Epithelial cell of proximal tubule (primary cell): ENCODE measurements around the gene CSNK1G2. TPM values are rescaled to one million over a fixed set of nuclear protein-coding genes. Genes with fewer than 3 reads are reported as not detected.

ENCODE experiments used
- DNase-seq: peaks from one replicate; pipeline ENCODE4 v3.0.0-alpha.2; 2011; ENCODE audit warnings: low read depth
- H3K4me3 ChIP-seq: 2 replicates; pipeline ENCODE4 v1.5.1; 2011; ENCODE audit warnings: low read depth, mild to moderate bottlenecking, low read length
- total RNA-seq: library from RNA; depleted of rRNA; stranded (reverse); fragments of >200 nt; gene quantifications from 2 replicates; pipeline ENCODE4 v1.2.3, GENCODE V29; 2015
- TF ChIP-seq, protein P1 (sequence below): conservative IDR thresholded peaks from 2 replicates; pipeline ENCODE4 v1.5.1; 2012; ENCODE audit warnings: low read depth, mild to moderate bottlenecking, low read length

The CSNK1G2 gene
- total RNA-seq, 1 donor from 2014 or later: 82.9 TPM

DNA sequence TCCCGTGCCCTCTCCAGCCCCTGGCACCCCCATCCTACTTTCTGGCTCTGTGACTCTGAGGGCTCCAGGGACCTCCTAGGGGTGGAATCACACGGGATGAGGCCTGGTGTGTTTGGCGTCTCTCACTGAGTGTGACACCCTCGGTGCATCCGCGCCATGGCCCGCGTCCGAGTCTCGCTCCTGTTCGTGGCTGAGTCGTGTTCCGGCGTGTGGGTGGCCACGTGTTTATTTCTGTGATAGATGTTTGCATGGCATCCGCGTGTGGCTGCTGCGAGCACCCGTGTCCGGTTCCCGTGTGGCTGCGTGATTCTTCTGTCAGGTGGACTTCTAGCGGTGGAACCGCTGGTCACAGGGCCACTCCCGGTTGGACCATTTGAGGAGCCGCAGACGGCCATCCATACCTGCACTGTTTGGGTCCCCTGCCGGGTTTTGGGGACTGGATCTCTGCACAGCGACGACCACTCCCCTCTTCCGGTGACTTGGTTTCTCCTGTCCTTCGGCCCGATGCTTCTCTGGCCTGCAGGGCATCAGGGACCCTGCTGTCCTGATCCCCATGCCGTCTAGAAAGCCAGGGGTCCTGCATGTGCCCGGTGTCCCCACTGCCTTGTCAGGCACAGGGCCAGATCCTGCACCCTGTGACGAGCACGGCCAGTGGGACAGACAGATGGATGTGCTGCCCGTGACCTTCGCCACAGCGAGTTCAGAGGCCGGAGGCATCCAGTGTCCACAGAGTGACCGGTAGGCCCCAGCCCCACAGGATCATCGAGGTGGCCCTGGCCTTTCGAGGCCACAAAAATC lies 8.5 kb downstream of the CSNK1G2 start:
- no peak for DNase-seq
- no peak overlapping the region for H3K4me3 ChIP-seq
- TF ChIP-seq, protein P1, sequence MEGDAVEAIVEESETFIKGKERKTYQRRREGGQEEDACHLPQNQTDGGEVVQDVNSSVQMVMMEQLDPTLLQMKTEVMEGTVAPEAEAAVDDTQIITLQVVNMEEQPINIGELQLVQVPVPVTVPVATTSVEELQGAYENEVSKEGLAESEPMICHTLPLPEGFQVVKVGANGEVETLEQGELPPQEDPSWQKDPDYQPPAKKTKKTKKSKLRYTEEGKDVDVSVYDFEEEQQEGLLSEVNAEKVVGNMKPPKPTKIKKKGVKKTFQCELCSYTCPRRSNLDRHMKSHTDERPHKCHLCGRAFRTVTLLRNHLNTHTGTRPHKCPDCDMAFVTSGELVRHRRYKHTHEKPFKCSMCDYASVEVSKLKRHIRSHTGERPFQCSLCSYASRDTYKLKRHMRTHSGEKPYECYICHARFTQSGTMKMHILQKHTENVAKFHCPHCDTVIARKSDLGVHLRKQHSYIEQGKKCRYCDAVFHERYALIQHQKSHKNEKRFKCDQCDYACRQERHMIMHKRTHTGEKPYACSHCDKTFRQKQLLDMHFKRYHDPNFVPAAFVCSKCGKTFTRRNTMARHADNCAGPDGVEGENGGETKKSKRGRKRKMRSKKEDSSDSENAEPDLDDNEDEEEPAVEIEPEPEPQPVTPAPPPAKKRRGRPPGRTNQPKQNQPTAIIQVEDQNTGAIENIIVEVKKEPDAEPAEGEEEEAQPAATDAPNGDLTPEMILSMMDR: no peak

DNA sequence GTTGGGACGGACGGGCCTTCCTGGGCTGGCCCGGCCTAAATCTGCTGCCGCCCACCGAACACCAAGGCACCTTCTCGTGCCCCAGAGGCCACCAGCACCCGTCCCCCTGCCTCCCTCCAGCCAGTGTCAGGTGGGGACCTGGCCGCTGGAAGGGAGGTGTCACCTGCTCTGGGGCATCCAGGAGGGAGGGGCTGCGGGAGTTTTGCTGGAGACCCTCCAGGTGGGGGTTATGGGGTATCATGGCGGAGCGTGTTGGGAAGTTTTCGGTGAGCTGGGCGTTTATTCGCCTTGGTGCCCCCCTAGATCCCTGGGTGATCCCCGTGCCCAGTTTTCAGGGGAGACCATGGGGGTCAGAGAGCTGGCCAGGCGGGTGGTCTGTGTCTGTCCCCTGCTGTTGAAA lies 9.7 kb downstream of the CSNK1G2 start:
- H3K4me3 ChIP-seq: no peak overlapping the region
- TF ChIP-seq, protein P1: no peak
- DNase-seq: no peak

DNA sequence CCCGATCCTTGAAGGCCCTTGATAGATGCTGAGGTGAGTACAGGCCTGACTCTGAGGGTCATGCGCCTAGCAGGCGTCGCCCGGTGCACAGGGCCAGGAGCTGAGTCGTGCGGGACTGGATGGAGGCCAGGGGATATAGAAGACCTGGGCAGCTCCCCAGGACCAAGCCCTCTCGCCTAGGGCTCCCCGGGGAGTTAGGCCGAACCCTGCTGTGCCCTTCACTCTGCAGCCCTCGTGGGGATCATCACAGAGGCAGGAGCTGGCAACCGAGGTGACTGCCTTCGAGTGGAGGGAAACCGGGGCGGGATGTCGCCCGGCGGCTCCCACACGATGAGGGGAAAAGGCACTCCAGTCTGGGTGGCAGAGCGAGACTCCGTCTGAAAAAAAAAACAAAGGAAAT lies 11.7 kb downstream of the CSNK1G2 start:
- TF ChIP-seq, protein P1: no peak
- DNase-seq: no peak
- no peak overlapping the region for H3K4me3 ChIP-seq

DNA sequence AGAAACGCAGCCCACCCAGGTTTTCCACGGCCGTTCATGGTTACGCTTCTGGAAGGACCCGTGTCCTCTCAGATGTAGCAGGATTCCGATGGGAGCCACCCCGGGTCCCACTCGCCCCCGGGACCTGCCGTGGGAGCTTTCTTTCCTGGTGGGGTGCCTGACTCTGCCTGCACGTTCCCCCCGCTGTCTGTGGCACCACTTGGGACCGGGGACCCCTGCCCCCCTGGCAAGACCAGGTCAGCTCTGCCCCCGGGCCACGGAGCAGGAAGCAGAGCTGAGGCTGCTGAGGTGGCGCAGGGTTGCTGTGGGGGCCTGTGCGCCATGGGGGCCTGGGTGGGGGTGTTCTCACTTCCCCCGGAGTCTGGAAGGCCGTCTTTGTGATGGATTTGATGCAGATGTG lies 12.1 kb downstream of the CSNK1G2 start:
- H3K4me3 ChIP-seq: no peak overlapping the region
- no peak for DNase-seq
- TF ChIP-seq, protein P1: no peak

DNA sequence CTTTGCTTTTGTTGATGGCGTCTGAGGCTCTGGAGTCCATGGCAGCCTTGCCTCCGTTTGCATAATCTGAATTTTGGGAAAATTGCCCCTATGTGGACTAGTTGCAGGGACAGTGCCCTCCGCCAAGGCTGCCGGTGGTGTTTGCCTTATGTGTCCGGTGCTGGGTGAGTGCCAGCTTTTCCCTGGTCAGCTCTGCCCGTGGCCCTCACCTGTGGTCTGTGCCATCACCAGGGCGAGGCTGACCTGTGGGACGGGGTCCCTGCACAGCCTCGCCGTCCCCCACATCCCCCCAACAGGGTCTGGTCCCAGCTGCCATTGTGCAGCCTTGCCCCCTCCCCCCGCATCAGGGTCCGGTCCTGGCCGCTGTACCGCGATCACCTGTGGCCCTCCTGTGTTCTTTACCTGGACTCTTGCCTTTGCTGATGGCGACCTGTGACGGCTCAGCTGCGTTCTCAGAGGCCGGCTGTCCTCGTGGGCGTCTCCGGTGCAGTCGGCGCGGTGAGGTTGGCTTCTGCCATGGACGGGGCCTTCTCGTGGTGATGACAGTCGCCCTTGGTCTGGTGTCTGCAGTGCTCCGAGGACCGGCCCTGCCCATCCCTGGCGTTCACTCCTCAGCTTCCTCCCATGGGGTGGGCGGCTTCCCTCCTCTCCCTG lies 12.6 kb downstream of the CSNK1G2 start:
- TF ChIP-seq, protein P1: no peak
- DNase-seq: no peak
- H3K4me3 ChIP-seq: no peak overlapping the region

DNA sequence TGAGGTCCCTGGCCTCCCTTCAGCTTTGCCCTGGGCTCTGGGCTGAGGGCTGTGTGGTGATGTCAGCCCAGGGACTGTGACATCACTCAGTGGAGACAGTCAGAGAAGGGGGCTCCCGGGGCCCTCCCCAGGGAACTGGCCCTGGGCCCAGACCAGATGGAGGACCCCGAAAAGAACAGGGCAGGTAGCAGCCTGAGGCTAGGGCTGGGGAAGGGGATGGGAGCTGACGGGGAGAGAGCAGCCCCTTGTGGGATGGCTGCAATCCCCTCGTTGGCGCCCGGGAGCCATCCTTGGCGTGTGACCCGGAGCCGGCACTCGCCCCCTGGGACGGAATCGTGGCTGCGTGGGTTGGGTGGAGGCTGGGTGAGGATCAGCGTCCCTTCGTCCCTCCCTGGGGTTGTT lies 13.6 kb downstream of the CSNK1G2 start:
- no peak overlapping the region for H3K4me3 ChIP-seq
- no peak for DNase-seq
- TF ChIP-seq, protein P1: no peak
